ENCODE data around the gene KLHDC10. TPM values are rescaled to one million over a fixed set of nuclear protein-coding genes. Genes with fewer than 3 reads are reported as not detected.

KLHDC10 gene
- total and polyA plus RNA-seq, 2 donors (not counting 1 experiment from before 2014, with no cell fraction given) = 28.5 to 29.1 TPM

DNA sequence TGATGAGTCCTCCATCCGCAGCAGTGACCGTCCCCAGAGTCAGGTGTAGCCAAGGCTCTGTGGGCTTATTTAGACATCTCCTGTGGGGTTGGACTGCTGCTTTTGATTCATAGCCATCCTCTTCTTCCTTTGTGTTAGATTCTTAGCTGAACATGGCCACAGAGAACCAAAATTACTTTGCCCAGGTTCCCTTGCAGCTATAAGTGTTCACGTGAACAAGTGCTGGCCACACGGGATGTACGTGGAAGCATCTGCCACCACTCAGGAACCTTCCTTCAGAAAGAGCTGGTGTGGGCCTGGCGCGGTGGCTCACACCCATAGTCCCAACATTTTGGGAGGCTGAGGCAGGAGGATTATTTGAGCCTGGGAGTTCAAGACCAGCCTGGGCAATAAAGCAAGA, 85.8 kb downstream of the KLHDC10 start:
- H3K27me3 ChIP-seq (ENCODE audit: control insufficient read depth, insufficient read depth, low read length) = no peaks in the 10 kb centered on the region
- no peaks in the 10 kb centered on the region for H3K36me3 ChIP-seq (ENCODE audit: control insufficient read depth, insufficient read depth, low read length)
- no peak overlapping the region for H2AFZ ChIP-seq (ENCODE audit: low read length)
- no peak overlapping the region for H3K4me2 ChIP-seq (ENCODE audit: extremely low read depth, insufficient read depth, low read length)
- DNase-seq (ENCODE audit: low read depth in 2 of 2) = no peak
- TF ChIP-seq, protein P1, sequence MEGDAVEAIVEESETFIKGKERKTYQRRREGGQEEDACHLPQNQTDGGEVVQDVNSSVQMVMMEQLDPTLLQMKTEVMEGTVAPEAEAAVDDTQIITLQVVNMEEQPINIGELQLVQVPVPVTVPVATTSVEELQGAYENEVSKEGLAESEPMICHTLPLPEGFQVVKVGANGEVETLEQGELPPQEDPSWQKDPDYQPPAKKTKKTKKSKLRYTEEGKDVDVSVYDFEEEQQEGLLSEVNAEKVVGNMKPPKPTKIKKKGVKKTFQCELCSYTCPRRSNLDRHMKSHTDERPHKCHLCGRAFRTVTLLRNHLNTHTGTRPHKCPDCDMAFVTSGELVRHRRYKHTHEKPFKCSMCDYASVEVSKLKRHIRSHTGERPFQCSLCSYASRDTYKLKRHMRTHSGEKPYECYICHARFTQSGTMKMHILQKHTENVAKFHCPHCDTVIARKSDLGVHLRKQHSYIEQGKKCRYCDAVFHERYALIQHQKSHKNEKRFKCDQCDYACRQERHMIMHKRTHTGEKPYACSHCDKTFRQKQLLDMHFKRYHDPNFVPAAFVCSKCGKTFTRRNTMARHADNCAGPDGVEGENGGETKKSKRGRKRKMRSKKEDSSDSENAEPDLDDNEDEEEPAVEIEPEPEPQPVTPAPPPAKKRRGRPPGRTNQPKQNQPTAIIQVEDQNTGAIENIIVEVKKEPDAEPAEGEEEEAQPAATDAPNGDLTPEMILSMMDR (conservative IDR thresholded peaks at IDR 0.05 in 1 of 2, IDR thresholded peaks at IDR 0.05 in 1 of 2; ENCODE audit: low read depth in 1 of 2, low read length in 2 of 2) = no peak
- TF ChIP-seq EZH2 (IDR thresholded peaks at IDR 0.05; ENCODE audit: low read length, missing control alignments) = no peak
- H3K4me3 ChIP-seq (replicated peaks in 1 of 4; ENCODE audit: control extremely low read depth in 1 of 4, insufficient read depth in 1 of 4, low read depth in 3 of 4, low read length in 4 of 4) = no peak overlapping the region
- H3K79me2 ChIP-seq (ENCODE audit: control insufficient read depth, insufficient read depth, low read length) = no peaks in the 10 kb centered on the region
- no peak overlapping the region for H3K27ac ChIP-seq (ENCODE audit: insufficient read depth, low read length)
- no peaks in the 10 kb centered on the region for H3K4me1 ChIP-seq (ENCODE audit: control insufficient read depth, extremely low read depth, insufficient read depth, low read length)
- no peaks in the 10 kb centered on the region for H4K20me1 ChIP-seq (ENCODE audit: control insufficient read depth, extremely low read depth, insufficient read depth, low read length)
- no peaks in the 10 kb centered on the region for H3K9me3 ChIP-seq (ENCODE audit: control insufficient read depth, insufficient read depth, low read depth, low read length)
- H3K9ac ChIP-seq (ENCODE audit: insufficient read depth, low read length) = no peak overlapping the region

DNA sequence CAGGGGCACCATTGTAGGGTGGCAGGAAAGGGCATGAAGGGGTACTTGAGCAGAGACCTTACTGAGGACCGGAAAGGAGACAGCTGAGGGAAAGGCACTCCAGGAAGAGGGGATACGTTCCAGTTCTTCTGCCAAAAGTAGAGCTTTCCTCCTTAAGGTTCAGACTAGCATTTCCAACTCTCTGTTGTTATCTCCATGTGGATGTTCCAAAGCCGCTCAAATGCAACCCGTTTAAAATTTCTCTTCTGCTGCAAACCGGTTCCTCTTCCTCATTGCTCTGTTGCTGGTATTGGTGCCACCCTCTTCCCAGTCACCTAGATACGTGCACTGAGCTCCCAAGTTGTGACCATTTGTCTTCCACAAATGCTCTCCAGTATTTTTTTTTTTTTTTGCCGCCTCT, 87.4 kb downstream of the KLHDC10 start:
- no peak for TF ChIP-seq EZH2 (IDR thresholded peaks at IDR 0.05; ENCODE audit: low read length, missing control alignments)
- TF ChIP-seq, protein P1 (conservative IDR thresholded peaks at IDR 0.05 in 1 of 2, IDR thresholded peaks at IDR 0.05 in 1 of 2; ENCODE audit: low read depth in 1 of 2, low read length in 2 of 2) = no peak
- Histone ChIP-seq H3K9ac (ENCODE audit: insufficient read depth, low read length) (no peak overlapping the region), H3K9me3 (ENCODE audit: control insufficient read depth, insufficient read depth, low read depth, low read length) (no peaks in the 10 kb centered on the region), H3K79me2 (ENCODE audit: control insufficient read depth, insufficient read depth, low read length) (no peaks in the 10 kb centered on the region), H2AFZ (ENCODE audit: low read length) (no peak overlapping the region), H4K20me1 (ENCODE audit: control insufficient read depth, extremely low read depth, insufficient read depth, low read length) (no peaks in the 10 kb centered on the region), H3K27ac (ENCODE audit: insufficient read depth, low read length) (no peak overlapping the region), H3K36me3 (ENCODE audit: control insufficient read depth, insufficient read depth, low read length) (peaks cover 4% of the 10 kb centered on the region), H3K27me3 (ENCODE audit: control insufficient read depth, insufficient read depth, low read length) (no peaks in the 10 kb centered on the region), H3K4me2 (ENCODE audit: extremely low read depth, insufficient read depth, low read length) (no peak overlapping the region), H3K4me3 (replicated peaks in 1 of 4; ENCODE audit: control extremely low read depth in 1 of 4, insufficient read depth in 1 of 4, low read depth in 3 of 4, low read length in 4 of 4) (no peak overlapping the region), H3K4me1 (ENCODE audit: control insufficient read depth, extremely low read depth, insufficient read depth, low read length) (no peaks in the 10 kb centered on the region)
- DNase-seq (ENCODE audit: low read depth in 2 of 2) = no peak

DNA sequence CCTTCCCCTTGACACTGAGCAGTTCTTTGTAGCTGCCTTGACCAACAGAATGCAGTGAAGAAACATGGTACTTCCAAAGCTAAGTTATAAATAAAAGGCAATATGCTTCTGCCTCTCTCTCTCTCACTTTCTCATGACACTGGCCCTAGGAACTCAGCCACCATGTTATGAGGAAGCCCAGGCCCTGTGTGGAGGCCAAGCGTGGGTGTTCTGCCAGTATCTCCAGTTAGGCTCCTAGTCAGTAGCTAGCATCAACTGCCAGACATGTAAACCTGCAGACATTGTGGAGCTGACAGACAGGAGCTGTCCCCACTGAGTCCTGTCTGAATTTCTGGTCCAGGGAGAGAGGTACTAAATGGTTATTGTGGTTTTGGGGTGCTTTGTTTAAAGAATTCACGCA, 89.7 kb downstream of the KLHDC10 start:
- Histone ChIP-seq H3K27me3 (ENCODE audit: control insufficient read depth, insufficient read depth, low read length) (no peaks in the 10 kb centered on the region), H3K4me3 (replicated peaks in 1 of 4; ENCODE audit: control extremely low read depth in 1 of 4, insufficient read depth in 1 of 4, low read depth in 3 of 4, low read length in 4 of 4) (no peak overlapping the region), H3K79me2 (ENCODE audit: control insufficient read depth, insufficient read depth, low read length) (no peaks in the 10 kb centered on the region), H2AFZ (ENCODE audit: low read length) (no peak overlapping the region), H3K27ac (ENCODE audit: insufficient read depth, low read length) (no peak overlapping the region), H3K36me3 (ENCODE audit: control insufficient read depth, insufficient read depth, low read length) (peaks cover 4% of the 10 kb centered on the region), H3K9me3 (ENCODE audit: control insufficient read depth, insufficient read depth, low read depth, low read length) (no peaks in the 10 kb centered on the region), H3K4me1 (ENCODE audit: control insufficient read depth, extremely low read depth, insufficient read depth, low read length) (no peaks in the 10 kb centered on the region), H3K9ac (ENCODE audit: insufficient read depth, low read length) (no peak overlapping the region), H3K4me2 (ENCODE audit: extremely low read depth, insufficient read depth, low read length) (no peak overlapping the region), H4K20me1 (ENCODE audit: control insufficient read depth, extremely low read depth, insufficient read depth, low read length) (no peaks in the 10 kb centered on the region)
- DNase-seq (ENCODE audit: low read depth in 2 of 2) = no peak
- TF ChIP-seq EZH2 (IDR thresholded peaks at IDR 0.05; ENCODE audit: low read length, missing control alignments) = no peak
- TF ChIP-seq, protein P1 (conservative IDR thresholded peaks at IDR 0.05 in 1 of 2, IDR thresholded peaks at IDR 0.05 in 1 of 2; ENCODE audit: low read depth in 1 of 2, low read length in 2 of 2) = no peak
